Kidney (tissue), 14 donors: ENCODE data around the gene HNRNPD. TPM values are rescaled to one million over a fixed set of nuclear protein-coding genes. Genes with fewer than 3 reads are reported as not detected.
A peak's percentile ranks its signal among the peaks of the same experiment; 100 is the strongest.
"Not testable (repeated sequence)": the region's sequence is repeated elsewhere in the genome, so short reads cannot be mapped to it uniquely, and the experiment has no call there.

ENCODE experiments used
- DNase-seq, 5 donors: peaks; one replicate each; pipeline ENCODE4 v3.0.0-alpha.2; 2013 to 2020
- FAIRE-seq: peaks from 2 replicates; lab custom pipeline; 2012; peaks lifted over from hg19 to GRCh38; lab: Jason Lieb, UNC
- H3K27ac ChIP-seq, 2 donors: one replicate each; pipeline ENCODE4 v1.7.0; 2013; ENCODE audit warnings: low read depth in 2 of 2, low read length in 2 of 2, inconsistent platforms in 1 of 2
- H3K27me3 ChIP-seq: one replicate; pipeline ENCODE4 v1.7.1; 2013; ENCODE audit warnings: low read length, inconsistent platforms; ENCODE audit not compliant: control insufficient read depth, insufficient read depth
- H3K36me3 ChIP-seq, 3 donors: one replicate each; pipeline versions ENCODE4 v1.7.0 to v1.7.1; 2013; ENCODE audit warnings: low read length in 3 of 3, control low read depth in 1 of 3, inconsistent platforms in 1 of 3; ENCODE audit not compliant: insufficient read depth in 3 of 3, control insufficient read depth in 2 of 3
- H3K4me1 ChIP-seq, 3 donors: one replicate each; pipeline versions ENCODE4 v1.7.0 to v1.7.1; 2013; ENCODE audit warnings: low read length in 3 of 3, inconsistent platforms in 1 of 3, low read depth in 1 of 3; ENCODE audit not compliant: control insufficient read depth in 2 of 3, insufficient read depth in 2 of 3
- H3K4me3 ChIP-seq, 3 donors: one replicate each; pipeline versions ENCODE4 v1.7.0 to v1.8.1; 2013; ENCODE audit warnings: low read length in 3 of 3, control low read depth in 1 of 3, inconsistent platforms in 1 of 3
- H3K9ac ChIP-seq, 3 donors: one replicate each; pipeline versions ENCODE4 v1.7.0 to v1.7.1; 2013; ENCODE audit warnings: low read length in 3 of 3, control low read depth in 1 of 3, inconsistent platforms in 1 of 3
- H3K9me3 ChIP-seq, 3 donors: one replicate each; pipeline versions ENCODE4 v1.7.0 to v1.7.1; 2013; ENCODE audit warnings: low read length in 3 of 3, control low read depth in 1 of 3, inconsistent platforms in 1 of 3; ENCODE audit not compliant: control insufficient read depth in 2 of 3, insufficient read depth in 1 of 3
- intact Hi-C: fragments of 100-400 bp; cut with DNase I; formaldehyde crosslinking; loops from one replicate; pipeline ENCODE4 v1.11.1; 2022
- polyA plus RNA-seq: library from polyadenylated mRNA; stranded (reverse); fragments of 350-450 nt; fragmentation: Illumina TruSeq; extraction: RNeasy Lipid Tissue Mini Kit (QIAGEN cat#74804); gene quantifications from one replicate; pipeline ENCODE4 v1.2.3, GENCODE V29; 2014; ENCODE audit warnings: low read depth, low replicate concordance; ENCODE audit not compliant: insufficient read depth
- total RNA-seq: library from RNA; stranded (reverse); fragmentation: NEBNext Ultra II Directional; extraction: Animal tissue kit (Norgen Biotek cat#: 25700); gene quantifications from one replicate; pipeline ENCODE4 v1.2.1, GENCODE V29; 2021
- TF ChIP-seq, protein P1 (sequence below): IDR thresholded peaks from 3 replicates; pipeline ENCODE4 v1.5.1; 2012; ENCODE audit warnings: mild to moderate bottlenecking, moderate library complexity, borderline replicate concordance; ENCODE audit not compliant: insufficient read depth; ENCODE audit errors: extremely low read depth
- donor health status: control.
- donor health status: control.
- donor health status: control.
- donor health status: control.
- donor health status: control.
- donor health status: DM: yes; HTN: yes; CAD: no.
- donor health status: Normal renal cell carcinoma (clear cell type).

Gene HNRNPD
- total and polyA plus RNA-seq, 2 donors from 2014 or later, result 120 to 177 TPM

GRCh38 chr4:82372517-82373485 is 990 bp downstream of the HNRNPD start:
- Histone ChIP-seq H3K36me3 (peaks cover 0 to 2% (median under 1%) of the 10 kb centered on the region in 3 donors), H3K27me3 (no peaks in the 10 kb centered on the region), H3K9me3 (no peaks in the 10 kb centered on the region), H3K4me1 (peaks cover 0 to 22% (median 15%) of the 10 kb centered on the region in 3 donors), H3K9ac (peak overlapping the region; percentile 92 to 96 (median 95)), H3K27ac (peak overlapping the region; percentile 99 to 100), H3K4me3 (peak overlapping the region; percentile 94 to 99 (median 96))
- TF ChIP-seq, protein P1, sequence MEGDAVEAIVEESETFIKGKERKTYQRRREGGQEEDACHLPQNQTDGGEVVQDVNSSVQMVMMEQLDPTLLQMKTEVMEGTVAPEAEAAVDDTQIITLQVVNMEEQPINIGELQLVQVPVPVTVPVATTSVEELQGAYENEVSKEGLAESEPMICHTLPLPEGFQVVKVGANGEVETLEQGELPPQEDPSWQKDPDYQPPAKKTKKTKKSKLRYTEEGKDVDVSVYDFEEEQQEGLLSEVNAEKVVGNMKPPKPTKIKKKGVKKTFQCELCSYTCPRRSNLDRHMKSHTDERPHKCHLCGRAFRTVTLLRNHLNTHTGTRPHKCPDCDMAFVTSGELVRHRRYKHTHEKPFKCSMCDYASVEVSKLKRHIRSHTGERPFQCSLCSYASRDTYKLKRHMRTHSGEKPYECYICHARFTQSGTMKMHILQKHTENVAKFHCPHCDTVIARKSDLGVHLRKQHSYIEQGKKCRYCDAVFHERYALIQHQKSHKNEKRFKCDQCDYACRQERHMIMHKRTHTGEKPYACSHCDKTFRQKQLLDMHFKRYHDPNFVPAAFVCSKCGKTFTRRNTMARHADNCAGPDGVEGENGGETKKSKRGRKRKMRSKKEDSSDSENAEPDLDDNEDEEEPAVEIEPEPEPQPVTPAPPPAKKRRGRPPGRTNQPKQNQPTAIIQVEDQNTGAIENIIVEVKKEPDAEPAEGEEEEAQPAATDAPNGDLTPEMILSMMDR, result no peak
- intact Hi-C loops, result loop anchor here (10.0 kb wide), 1 partner anchor 52 kb away; no protein-coding TSS in a partner anchor
- DNase-seq (peak; percentile 79 to 93 (median 89)), FAIRE-seq (no peak)

GRCh38 chr4:82371497-82371896 is 2.3 kb downstream of the HNRNPD start:
- no peaks in the 10 kb centered on the region for H3K9me3 ChIP-seq
- TF ChIP-seq, protein P1, result no peak
- intact Hi-C loops, result loop anchor here (10.0 kb wide), 1 partner anchor 53 kb away; no protein-coding TSS in a partner anchor
- FAIRE-seq (no peak), DNase-seq (peak in 2 of 5 donors; percentile 22 to 27)
- peak overlapping the region; percentile 30 to 96 (median 95) for H3K9ac ChIP-seq
- H3K27ac ChIP-seq, result no peak overlapping the region
- peaks cover 0 to 3% (median 2%) of the 10 kb centered on the region in 3 donors for H3K36me3 ChIP-seq
- H3K27me3 ChIP-seq, result no peaks in the 10 kb centered on the region
- H3K4me3 ChIP-seq, result peak overlapping the region; percentile 94 to 99 (median 96)
- H3K4me1 ChIP-seq, result peaks cover 0 to 26% (median 20%) of the 10 kb centered on the region in 3 donors

DNA sequence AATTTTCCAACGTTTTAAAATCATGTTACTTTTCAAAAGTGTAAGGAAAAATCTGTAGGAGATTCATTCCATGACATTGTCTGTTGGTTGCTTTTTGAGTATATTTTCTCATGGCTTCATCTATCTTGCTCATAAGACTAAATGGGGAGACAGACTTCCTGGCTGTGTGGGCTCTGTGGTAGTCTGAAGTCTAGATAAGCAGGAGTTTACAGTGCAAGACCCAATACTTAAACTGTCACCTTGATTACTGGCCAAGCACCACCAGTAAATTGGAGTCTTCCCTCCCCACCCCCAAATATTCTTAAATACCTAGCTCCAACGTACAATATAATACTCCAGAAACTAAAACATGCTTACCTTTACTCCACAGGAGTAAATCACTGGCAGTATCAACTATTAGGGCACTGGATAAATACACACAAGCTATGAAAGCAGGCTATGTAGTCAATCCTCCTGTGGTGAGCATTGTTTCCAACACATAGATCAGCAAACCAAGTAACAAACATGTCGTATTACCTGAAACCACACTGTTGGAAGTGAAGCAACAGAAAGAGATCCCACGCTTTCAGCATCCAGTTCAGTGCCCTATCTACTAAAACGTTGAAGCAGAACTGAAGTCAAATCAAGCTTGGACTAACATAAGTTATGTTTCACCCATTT is 6.2 kb downstream of the HNRNPD start:
- no peak overlapping the region for H3K4me3 ChIP-seq
- H3K9ac ChIP-seq, result no peak overlapping the region
- H3K36me3 ChIP-seq, result peaks cover 0 to 3% (median 2%) of the 10 kb centered on the region in 3 donors
- no peak overlapping the region for H3K27ac ChIP-seq
- H3K9me3 ChIP-seq, result no peaks in the 10 kb centered on the region
- peaks cover 0 to 29% (median 20%) of the 10 kb centered on the region in 3 donors for H3K4me1 ChIP-seq
- H3K27me3 ChIP-seq, result no peaks in the 10 kb centered on the region
- FAIRE-seq, result no peak
- TF ChIP-seq, protein P1, result no peak
- intact Hi-C loops, result no loop called here
- no peak for DNase-seq

- intact Hi-C loops, H3K9ac ChIP-seq, FAIRE-seq: not testable (repeated sequence)
Observed at GRCh38 chr4:82366431-82366830, 7.4 kb downstream of the HNRNPD start.

More at GRCh38 chr4:82366431-82366830, 7.4 kb downstream of the HNRNPD start:
- not testable (repeated sequence) for H3K27me3 ChIP-seq, H3K9me3 ChIP-seq, H3K27ac ChIP-seq, DNase-seq, H3K4me3 ChIP-seq, H3K36me3 ChIP-seq
- H3K4me1 ChIP-seq, result peaks cover 0 to 34% (median 22%) of the 10 kb centered on the region in 3 donors
